ENCODE results near the gene ANKS3. TPM values are rescaled to one million over a fixed set of nuclear protein-coding genes. Genes with fewer than 3 reads are reported as not detected.

ANKS3 gene
- polyA plus RNA-seq, 1 of the 3 experiments (the other 2 are of a cell fraction), result 42.2 TPM

- Histone ChIP-seq H3K79me2 (ENCODE audit: insufficient read depth) (peaks cover 7% of the 10 kb centered on the region), H3K9me2 (no peaks in the 10 kb centered on the region), H3K27me3 (ENCODE audit: insufficient read depth) (no peaks in the 10 kb centered on the region), H3K4me2 (no peak overlapping the region), H3K4me3 (ENCODE audit: low read depth in 2 of 2, low read length in 1 of 2) (no peak overlapping the region), H3F3A (replicated peaks; ENCODE audit: insufficient read depth) (no peaks in the 10 kb centered on the region), H3K9me3 (no peaks in the 10 kb centered on the region), H3K9ac (no peak overlapping the region), H4K20me1 (ENCODE audit: insufficient read depth) (peaks cover 3% of the 10 kb centered on the region; the same call in 1 of the 2 replicates), H2AFZ (ENCODE audit: low read depth) (no peak overlapping the region), H3K4me1 (ENCODE audit: control insufficient read depth in 1 of 2, insufficient read depth in 2 of 2, low read depth in 1 of 2, low read length in 1 of 2) (no peaks in the 10 kb centered on the region), H3K36me3 (replicated peaks in 1 of 2; ENCODE audit: control insufficient read depth in 1 of 2, insufficient read depth in 2 of 2, low read length in 1 of 2) (peaks cover 9 to 49% of the 10 kb centered on the region in 2 experiments), H3K27ac (ENCODE audit: low read depth in 2 of 2, low read length in 1 of 2) (no peak overlapping the region)
- CTCF ChIA-PET, result interaction anchor here (0.8 kb wide), 1 partner anchor 32 kb away, joined by 3 read pairs; the partner anchor contains the start of gene MGRN1
- WGBS (ENCODE audit: low lambda C conversion rate), result 100% methylated on average over 4 of the region's 6 CpGs
- TF ChIP-seq GATA2 (CRISPR knock-in tag; IDR thresholded peaks at IDR 0.05) (no peak), EP300 (IDR thresholded peaks at IDR 0.05; ENCODE audit: borderline replicate concordance in 1 of 2, low read depth in 1 of 2, low read length in 1 of 2) (no peak), USF1 (IDR thresholded peaks at IDR 0.05; ENCODE audit: borderline replicate concordance, low read depth) (no peak), TEAD4 (IDR thresholded peaks at IDR 0.05; ENCODE audit: borderline replicate concordance, insufficient read depth) (no peak), IRF3 (IDR thresholded peaks at IDR 0.05; ENCODE audit: low read depth, low read length) (no peak), RXRA (IDR thresholded peaks at IDR 0.05; ENCODE audit: borderline replicate concordance, low read depth) (no peak), POLR2AphosphoS5 (IDR thresholded peaks at IDR 0.05; ENCODE audit: low read depth, low read length) (no peak), SIN3A (IDR thresholded peaks at IDR 0.05; ENCODE audit: borderline replicate concordance, low read depth, low read length) (no peak), NRF1 (IDR thresholded peaks at IDR 0.05; ENCODE audit: low read depth, low read length) (no peak), TCF12 (IDR thresholded peaks at IDR 0.05) (no peak), USF2 (IDR thresholded peaks at IDR 0.05; ENCODE audit: borderline replicate concordance, low read depth, low read length) (no peak), PBX3 (IDR thresholded peaks at IDR 0.05) (no peak), FOSL2 (IDR thresholded peaks at IDR 0.05; ENCODE audit: borderline replicate concordance, low read depth) (no peak), YY1 (IDR thresholded peaks at IDR 0.05; ENCODE audit: low read depth) (no peak), NFIC (IDR thresholded peaks at IDR 0.05; ENCODE audit: borderline replicate concordance) (no peak), ZBTB33 (IDR thresholded peaks at IDR 0.05; ENCODE audit: borderline replicate concordance, low read depth) (no peak), EZH2phosphoT487 (IDR thresholded peaks at IDR 0.05; ENCODE audit: borderline replicate concordance, low read depth) (no peak)
- POLR2A ChIA-PET, result no interaction called here
- DNase-seq, result no peak
Observed at GRCh38 chr16:4655801-4656200, 78.3 kb downstream of the ANKS3 start.
